ENCODE data around the gene MLC1. TPM values are rescaled to one million over a fixed set of nuclear protein-coding genes. Genes with fewer than 3 reads are reported as not detected.

MLC1 gene
- total RNA-seq, 1 donor from 2014 or later, result not detected

DNA sequence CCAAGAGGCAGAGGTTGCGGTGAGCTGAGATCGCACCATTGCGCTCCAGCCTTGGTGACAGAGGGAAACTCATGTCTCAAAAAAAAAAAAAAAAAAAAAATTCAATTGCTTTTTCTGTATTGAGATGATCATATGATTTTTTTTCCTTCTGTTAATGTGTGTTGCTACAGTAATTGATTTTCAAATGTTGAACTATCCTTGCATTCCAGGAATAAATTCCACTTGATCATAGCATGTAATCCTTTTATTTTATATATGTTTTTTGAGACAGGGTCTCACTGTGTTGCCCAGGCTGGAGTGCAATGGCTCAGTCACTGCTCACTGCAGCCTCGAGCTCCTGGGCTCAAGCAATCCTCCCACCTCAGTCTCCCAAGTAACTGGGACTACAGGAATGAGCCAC is 37.9 kb upstream of the MLC1 start:
- no peak overlapping the region for H3K4me3 ChIP-seq (ENCODE audit: low read depth, low read length)
- no peak for DNase-seq (ENCODE audit: low read depth)
- TF ChIP-seq, protein P1, sequence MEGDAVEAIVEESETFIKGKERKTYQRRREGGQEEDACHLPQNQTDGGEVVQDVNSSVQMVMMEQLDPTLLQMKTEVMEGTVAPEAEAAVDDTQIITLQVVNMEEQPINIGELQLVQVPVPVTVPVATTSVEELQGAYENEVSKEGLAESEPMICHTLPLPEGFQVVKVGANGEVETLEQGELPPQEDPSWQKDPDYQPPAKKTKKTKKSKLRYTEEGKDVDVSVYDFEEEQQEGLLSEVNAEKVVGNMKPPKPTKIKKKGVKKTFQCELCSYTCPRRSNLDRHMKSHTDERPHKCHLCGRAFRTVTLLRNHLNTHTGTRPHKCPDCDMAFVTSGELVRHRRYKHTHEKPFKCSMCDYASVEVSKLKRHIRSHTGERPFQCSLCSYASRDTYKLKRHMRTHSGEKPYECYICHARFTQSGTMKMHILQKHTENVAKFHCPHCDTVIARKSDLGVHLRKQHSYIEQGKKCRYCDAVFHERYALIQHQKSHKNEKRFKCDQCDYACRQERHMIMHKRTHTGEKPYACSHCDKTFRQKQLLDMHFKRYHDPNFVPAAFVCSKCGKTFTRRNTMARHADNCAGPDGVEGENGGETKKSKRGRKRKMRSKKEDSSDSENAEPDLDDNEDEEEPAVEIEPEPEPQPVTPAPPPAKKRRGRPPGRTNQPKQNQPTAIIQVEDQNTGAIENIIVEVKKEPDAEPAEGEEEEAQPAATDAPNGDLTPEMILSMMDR (IDR thresholded peaks at IDR 0.05; ENCODE audit: insufficient read depth, low read length, poor library complexity, severe bottlenecking), result no peak
- H3K36me3 ChIP-seq (ENCODE audit: control insufficient read depth, insufficient read depth, low read length), result no peaks in the 10 kb centered on the region
- peaks cover 8% of the 10 kb centered on the region for H3K27me3 ChIP-seq (ENCODE audit: control insufficient read depth, insufficient read depth, low read length)

DNA sequence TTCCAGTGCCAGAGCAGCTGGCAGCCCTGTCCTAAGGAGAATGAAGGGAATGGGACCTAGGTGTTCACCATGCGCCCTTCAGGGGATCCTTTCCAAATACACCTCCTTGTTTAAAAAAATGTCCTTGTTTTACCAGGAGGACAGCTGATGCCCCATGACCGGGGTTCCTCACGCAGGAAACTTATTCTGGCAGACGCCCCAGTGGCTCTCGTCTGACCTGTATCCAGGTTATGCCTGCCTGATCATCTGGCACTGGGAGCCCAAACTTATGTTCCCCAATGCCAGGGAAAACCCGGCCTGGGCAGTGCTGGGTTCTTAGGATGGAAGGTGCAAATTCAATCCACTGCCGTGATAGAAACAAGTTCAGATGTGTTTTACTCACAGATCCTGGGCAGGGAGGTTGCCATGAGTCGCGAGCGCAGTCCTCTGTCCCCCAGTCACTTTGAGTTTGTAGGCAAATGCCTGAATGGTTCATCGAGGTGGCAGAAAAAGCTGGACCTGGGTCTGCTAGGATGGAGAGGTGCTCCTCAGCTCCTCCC is 36.0 kb upstream of the MLC1 start:
- no peak for DNase-seq (ENCODE audit: low read depth)
- Histone ChIP-seq H3K27me3 (ENCODE audit: control insufficient read depth, insufficient read depth, low read length) (peaks cover 8% of the 10 kb centered on the region), H3K4me3 (ENCODE audit: low read depth, low read length) (no peak overlapping the region), H3K36me3 (ENCODE audit: control insufficient read depth, insufficient read depth, low read length) (no peaks in the 10 kb centered on the region)
- TF ChIP-seq, protein P1 (IDR thresholded peaks at IDR 0.05; ENCODE audit: insufficient read depth, low read length, poor library complexity, severe bottlenecking), result no peak

DNA sequence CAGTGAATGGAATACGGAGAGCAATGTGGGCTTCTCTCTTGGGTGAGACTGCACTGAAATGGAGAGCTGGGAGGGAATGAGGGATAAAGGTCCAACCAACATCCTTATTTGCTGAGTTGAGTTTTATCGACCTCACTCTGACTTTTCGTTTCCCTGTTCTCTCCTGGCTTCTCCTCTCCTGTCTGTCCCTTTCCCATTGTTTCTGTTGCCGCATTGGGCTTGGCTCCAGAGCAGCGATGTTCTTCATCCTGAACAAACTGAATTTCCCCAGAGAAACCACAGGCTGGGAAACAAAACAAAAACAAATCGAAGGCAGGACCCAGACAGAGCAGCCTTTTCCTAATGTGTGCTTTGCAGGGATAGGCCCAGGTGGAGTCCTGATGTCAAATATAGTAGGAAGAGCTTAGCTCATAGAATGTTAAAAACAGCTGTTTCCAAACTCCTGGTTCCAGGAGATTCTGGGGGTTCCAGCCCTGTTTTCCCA is 34.6 kb upstream of the MLC1 start:
- DNase-seq (ENCODE audit: low read depth), result no peak
- Histone ChIP-seq H3K27me3 (ENCODE audit: control insufficient read depth, insufficient read depth, low read length) (peaks cover 8% of the 10 kb centered on the region), H3K36me3 (ENCODE audit: control insufficient read depth, insufficient read depth, low read length) (no peaks in the 10 kb centered on the region), H3K4me3 (ENCODE audit: low read depth, low read length) (no peak overlapping the region)
- TF ChIP-seq, protein P1 (IDR thresholded peaks at IDR 0.05; ENCODE audit: insufficient read depth, low read length, poor library complexity, severe bottlenecking), result no peak

DNA sequence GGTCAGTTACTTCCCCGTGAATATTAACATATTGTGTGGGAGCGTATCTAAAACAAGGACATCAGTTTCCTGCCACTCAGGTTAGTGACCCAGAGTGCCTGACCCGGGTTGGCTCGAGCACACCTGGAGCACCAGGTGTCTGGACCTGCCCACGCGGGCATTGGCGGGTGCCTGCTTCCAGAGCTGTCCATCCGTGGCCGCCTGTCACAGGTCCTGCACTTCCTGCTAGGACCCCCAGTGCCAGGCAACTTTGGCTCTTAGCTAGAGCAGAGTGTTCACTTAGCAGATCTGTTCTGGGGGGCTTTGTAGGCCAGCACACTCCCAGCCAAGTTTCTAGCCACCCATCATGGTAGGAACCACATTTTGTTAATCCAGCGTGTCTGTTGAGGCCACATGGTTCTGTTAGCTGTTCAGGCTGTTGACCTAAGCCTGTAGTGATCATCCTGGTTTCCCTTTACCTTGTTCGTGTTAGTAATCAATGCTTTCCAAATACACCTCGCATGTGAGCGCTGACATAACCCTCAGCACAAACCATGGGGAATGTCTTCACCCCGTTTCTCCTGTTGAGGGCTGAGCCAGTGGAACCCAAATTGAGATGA is 34.0 kb upstream of the MLC1 start:
- Histone ChIP-seq H3K4me3 (ENCODE audit: low read depth, low read length) (no peak overlapping the region), H3K27me3 (ENCODE audit: control insufficient read depth, insufficient read depth, low read length) (peaks cover 8% of the 10 kb centered on the region), H3K36me3 (ENCODE audit: control insufficient read depth, insufficient read depth, low read length) (no peaks in the 10 kb centered on the region)
- no peak for DNase-seq (ENCODE audit: low read depth)
- TF ChIP-seq, protein P1 (IDR thresholded peaks at IDR 0.05; ENCODE audit: insufficient read depth, low read length, poor library complexity, severe bottlenecking), result no peak

DNA sequence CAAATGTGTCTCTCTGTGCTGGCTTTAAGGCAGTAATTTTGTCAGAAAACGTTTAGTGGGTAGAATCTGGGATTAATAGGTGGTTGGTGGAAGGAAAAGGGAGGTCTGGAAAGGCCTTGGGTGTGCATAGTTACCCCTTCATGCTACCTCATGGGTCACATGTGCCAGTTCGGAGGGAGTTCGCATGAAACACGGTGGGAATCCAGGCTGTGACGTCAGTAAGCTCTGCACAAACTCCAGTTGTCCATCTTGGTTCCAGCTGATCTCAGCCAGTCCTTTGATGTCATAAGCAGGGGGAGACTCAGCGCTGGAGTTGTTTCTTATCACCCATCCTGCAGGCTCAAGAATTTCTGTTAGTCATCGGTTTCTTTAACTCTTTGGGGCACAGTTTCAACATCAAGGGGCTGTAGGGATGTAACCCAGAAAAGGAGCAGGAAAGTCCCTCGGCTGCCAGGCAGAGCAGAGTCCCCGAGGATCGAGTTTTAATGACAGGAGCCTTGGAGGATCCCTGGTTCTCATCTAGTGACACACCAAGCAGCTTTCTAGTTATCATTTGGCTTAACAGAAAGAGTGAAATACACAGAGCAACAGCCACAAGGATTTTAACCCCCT is 33.4 kb upstream of the MLC1 start:
- TF ChIP-seq, protein P1 (IDR thresholded peaks at IDR 0.05; ENCODE audit: insufficient read depth, low read length, poor library complexity, severe bottlenecking), result no peak
- peak; percentile 48 for DNase-seq (ENCODE audit: low read depth)
- H3K27me3 ChIP-seq (ENCODE audit: control insufficient read depth, insufficient read depth, low read length), result peaks cover 8% of the 10 kb centered on the region
- no peak overlapping the region for H3K4me3 ChIP-seq (ENCODE audit: low read depth, low read length)
- no peaks in the 10 kb centered on the region for H3K36me3 ChIP-seq (ENCODE audit: control insufficient read depth, insufficient read depth, low read length)

Measured in kidney epithelial cell (primary cell).